CD4-positive, alpha-beta T cell treated with Interleukin-4 for 1 hour (primary cell): ENCODE data around the gene CMSS1.

Experiments used
- DNase-seq, 2 donors: peaks; one replicate each; pipeline ENCODE4 v3.0.0-alpha.2; 2020 to 2022

The CMSS1 gene

DNA sequence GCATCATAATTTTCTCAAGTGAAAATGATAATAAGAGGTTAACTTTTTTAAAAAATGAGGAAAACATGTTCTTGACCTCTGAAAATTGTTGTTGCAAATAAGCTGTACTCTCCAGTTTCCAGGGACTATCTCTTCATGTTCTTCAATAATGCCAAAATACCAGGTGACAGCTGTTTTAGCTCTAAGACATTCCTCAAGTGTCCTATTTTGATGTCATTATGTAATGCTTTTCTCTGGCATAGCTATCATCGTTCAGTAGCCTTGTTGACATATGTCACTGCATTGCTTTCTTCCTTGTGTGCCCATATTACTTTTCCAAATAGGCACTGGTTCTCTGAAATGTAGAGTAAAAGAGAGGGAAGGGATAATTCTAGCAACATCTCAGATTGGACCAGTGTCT is 302.4 kb downstream of the CMSS1 start:
- DNase-seq = no peak

- DNase-seq = no peak
Observed at GRCh38 chr3:100120693-100121092, 303.0 kb downstream of the CMSS1 start.

- no peak for DNase-seq
Observed at GRCh38 chr3:100122321-100122720, 304.7 kb downstream of the CMSS1 start.

- DNase-seq = no peak
Observed at GRCh38 chr3:100123112-100123511, 305.4 kb downstream of the CMSS1 start.

GRCh38 chr3:100124201-100124761 is 306.6 kb downstream of the CMSS1 start:
- DNase-seq = no peak

- no peak for DNase-seq
Observed at GRCh38 chr3:100125161-100125938, 307.7 kb downstream of the CMSS1 start.

DNA sequence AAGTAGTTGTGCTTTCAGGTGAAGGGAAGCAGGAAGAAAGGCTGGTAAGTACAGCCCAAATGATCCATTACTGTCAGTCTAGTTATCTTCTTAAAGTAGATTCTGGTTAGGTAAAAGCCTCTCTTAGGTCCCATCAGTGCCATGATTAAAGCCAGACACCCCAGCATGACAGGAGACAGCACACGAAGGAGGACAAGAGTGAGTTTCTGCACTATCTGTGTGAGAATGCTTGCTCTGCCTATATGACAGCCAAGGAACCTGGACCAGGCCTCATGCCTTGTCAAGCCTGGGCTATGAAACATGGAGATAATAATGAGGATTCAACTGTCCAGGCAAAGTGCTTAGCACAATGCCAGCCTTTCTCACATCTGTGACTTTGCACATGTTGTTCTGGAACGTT is 310.1 kb downstream of the CMSS1 start:
- no peak for DNase-seq

DNA sequence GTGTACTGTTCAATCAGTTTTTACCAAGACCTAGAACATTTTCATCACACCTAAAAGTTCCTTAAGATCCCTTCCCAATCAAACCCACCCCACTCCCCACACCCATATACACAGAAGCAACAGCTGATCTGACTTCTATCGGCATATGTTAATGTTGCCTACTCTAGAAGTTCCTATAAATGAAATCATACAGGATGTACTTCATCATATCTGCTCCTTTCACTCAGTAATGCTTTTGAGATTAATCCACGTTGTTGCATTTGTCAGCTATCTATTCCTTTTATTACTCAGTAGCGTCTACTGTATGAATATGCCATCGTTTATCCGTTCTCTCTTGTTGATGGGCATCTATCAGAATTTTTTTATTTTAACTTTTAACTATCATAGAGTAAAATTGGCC is 310.9 kb downstream of the CMSS1 start:
- DNase-seq = no peak

DNA sequence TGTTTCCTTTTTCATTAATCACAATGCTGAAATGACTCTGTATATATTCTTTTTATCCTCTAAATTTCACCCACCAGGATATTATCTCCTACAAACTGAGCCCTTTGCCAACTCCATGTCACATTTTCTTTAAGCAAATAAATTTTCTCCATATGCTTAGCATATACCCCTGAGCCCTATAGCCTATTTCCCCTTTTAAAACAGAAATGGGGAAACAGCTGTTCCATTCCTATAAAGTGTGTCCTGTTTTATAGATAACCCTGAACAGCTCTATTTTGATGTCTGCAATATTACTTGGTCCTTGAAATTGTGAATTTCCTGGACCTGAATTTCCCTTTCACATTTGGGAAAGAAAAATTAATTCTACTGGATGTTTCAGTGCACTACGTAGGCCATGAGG is 312.3 kb downstream of the CMSS1 start:
- DNase-seq = no peak

DNA sequence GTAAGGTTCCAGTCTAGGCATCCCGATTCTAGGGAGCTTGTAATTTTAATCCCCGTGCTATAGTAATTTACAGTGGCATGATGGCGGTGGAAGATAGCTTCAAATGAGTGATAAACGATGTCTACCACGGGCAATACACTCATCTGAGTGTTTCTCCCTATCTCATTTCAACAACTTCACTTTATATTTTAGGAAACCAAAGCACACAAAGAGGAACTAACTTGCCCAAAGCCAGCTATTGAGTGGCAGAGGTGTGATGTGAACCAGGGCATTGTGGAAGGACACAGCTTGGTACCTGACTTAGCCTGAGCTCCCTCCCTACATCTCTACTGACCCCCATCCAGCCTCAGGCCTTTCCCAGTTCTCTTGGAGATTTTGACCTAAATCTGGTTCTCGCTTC is 313.6 kb downstream of the CMSS1 start:
- DNase-seq = no peak

DNA sequence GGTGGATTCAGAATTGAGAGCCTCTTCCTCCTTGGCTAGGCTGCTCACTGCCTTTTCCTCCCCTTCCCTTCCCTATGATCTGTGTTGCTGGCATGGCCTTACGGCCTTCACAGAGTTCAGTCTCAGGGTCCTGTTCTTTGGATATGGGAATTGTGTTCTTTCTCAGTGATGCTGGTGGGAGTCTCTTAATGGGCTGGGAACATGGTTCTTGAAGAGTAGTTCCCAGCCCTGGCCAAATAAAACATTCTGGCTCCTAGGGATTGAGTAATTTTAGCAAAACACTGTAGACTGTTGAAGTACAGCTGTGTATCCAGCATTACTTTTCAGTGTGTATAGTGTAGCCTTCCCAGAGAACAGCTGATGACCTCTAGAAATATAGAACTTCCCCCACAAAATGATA is 319.3 kb downstream of the CMSS1 start:
- DNase-seq = no peak

- DNase-seq = no peak
Observed at GRCh38 chr3:100140976-100141375, 323.3 kb downstream of the CMSS1 start.

GRCh38 chr3:100141586-100141985 is 323.9 kb downstream of the CMSS1 start:
- no peak for DNase-seq

GRCh38 chr3:100144255-100144866 is 326.7 kb downstream of the CMSS1 start:
- no peak for DNase-seq

- DNase-seq = no peak
Observed at GRCh38 chr3:100149130-100149529, 331.5 kb downstream of the CMSS1 start.

DNA sequence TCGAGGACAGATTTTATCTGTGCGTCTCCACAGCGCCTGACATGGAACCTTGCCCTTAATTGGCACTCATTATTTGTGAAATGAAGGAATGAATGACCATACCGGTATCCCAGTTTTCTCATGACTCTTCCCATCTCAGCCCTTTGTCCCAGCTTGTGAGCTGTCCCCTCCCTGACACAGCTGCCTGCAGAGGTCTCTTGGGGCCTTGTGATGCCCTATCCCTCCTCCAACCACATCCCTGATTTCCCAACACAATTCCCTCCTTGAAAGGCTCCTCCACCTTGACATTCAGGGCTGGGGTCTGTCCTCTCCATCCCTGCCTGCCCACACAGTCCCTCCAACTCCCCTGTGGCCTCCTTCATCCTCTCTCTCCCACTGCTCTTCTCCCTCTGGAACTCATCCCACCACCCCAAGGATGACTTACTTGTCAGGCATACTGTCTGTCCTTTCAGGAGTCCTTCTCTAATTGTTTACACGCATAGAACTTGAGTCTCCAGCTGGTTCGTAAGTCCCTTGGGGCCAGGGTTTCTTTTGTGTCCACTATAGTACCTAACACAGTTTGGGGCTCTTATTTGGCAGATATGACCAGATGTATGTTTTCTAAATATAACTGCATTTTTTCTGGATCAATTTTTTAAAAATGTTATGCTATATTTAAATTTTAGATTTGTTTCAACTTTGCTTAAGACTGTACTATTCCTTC is 332.2 kb downstream of the CMSS1 start:
- DNase-seq = no peak

DNA sequence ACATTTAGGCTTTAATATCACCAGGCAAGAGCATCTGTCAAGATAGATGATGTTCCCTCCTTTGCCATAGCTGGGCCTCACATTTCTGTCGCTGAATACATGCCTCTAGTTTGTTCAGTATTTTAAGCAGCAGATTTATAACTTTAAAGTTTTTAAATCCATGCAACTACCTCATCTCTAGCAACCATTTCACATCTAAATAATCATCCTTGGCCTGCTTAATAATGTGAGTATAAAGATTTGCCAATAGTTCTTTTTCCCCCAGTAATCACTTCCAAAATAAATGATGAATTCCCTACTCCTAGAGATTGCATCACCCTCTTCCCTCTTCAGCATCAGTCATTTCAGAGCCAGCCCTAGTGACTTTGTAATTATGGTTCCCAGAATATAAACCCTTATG is 332.8 kb downstream of the CMSS1 start:
- no peak for DNase-seq

- no peak for DNase-seq
Observed at GRCh38 chr3:100151024-100151707, 333.5 kb downstream of the CMSS1 start.

DNA sequence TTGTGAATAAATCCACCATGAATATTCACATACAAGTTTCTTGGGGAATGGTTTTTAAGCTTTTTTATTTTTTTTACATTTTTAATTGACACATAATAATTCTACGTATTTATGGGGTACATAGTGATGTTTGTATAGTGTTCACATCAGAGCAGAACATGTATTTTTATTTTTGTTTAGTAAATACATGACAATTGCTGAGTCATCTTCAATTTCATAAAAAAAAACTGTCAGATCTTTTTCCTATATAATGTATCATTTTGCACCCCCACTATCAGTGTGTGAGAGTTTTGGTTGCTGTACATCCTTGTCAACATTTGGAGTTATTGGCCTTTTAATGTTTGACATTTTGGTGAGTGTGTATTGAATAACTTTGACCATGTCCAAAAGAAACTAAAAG is 336.5 kb downstream of the CMSS1 start:
- DNase-seq = no peak

- no peak for DNase-seq
Observed at GRCh38 chr3:100155128-100155527, 337.5 kb downstream of the CMSS1 start.

DNA sequence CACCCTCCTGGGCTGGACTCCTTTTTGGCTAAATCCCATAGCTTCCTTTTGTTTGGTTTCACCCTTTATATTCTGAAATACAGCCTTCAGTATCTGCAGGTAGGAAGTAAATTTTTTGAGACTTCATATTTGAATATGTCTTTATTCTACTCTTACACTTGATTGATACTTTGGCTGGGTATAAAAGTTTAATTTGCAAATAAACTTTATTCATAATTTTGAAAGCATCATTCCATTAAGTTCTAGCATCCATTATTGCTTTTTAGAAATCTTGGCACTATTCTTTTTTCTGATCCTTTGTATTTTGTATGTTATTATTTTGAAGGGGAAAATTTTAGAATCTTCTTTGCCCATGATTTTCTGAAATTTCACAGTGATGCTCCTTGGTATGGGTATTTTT is 337.9 kb downstream of the CMSS1 start:
- no peak for DNase-seq

DNA sequence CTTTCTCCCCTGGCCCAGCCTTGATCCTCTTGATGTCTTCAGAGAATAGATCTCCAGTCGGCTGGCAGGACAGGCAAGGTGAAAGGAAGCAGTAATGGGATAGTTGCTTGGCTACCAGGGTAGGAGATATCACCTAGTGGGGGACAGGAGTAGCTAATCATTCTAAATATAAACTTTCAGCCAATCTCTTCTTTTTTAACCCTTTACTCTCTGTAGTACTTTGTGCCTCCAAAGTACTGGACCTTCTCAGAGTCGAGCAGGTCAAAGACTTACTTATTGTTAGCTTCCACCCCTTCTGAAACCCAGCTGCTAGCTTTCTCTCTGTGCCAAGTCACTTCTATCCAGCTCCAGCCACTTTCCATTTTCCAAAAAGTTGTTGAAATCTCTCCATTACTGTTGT is 340.0 kb downstream of the CMSS1 start:
- DNase-seq = no peak

GRCh38 chr3:100158918-100159330 is 341.3 kb downstream of the CMSS1 start:
- no peak for DNase-seq
